GM19452 (cell line): ENCODE measurements around the gene S1PR5.

Experiments used
- ATAC-seq: cut with Tn5 transposase; IDR thresholded peaks from one replicate; pipeline ENCODE4 v1.9.1; 2021; ENCODE audit not compliant: unreplicated experiment

The S1PR5 gene

DNA sequence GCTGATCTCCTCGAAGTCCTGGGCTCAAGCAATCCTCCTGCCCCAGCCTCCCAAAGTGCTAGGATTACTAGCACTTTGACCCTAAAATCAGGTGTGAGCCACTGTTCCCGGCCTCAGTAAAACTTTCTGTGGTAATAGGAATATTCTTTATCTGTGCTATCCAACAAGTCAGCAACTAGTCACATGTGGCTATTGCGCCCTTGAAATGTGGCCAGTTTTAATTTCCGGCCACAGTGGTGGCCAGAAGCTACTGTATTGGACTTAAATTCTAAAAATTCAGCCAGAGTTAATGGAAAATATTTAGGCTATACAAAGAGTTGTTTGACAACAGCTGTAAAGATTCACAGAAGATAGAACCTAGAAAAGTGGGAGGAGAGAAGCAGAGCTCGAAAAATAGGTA, 44.1 kb downstream of the S1PR5 start:
- ATAC-seq, result no peak

DNA sequence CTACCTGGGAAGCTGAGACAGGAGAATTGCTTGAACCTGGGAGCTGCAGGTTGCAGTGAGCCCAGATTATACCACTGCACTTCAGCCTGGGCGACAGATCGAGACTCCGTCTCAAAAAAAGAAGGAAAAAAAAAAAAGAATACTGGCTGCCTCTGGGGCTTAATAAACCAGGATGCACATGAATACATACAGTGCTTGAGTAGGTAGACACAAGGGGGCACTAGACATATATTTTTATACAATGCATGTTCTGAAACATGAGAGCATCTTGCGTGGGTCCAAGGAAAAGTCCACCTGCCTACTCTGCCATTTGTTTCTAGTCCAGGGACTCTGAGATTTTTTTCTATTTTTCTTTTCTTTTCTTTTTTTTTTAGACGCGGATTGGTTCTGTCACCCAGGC, 45.3 kb downstream of the S1PR5 start:
- ATAC-seq, result no peak

DNA sequence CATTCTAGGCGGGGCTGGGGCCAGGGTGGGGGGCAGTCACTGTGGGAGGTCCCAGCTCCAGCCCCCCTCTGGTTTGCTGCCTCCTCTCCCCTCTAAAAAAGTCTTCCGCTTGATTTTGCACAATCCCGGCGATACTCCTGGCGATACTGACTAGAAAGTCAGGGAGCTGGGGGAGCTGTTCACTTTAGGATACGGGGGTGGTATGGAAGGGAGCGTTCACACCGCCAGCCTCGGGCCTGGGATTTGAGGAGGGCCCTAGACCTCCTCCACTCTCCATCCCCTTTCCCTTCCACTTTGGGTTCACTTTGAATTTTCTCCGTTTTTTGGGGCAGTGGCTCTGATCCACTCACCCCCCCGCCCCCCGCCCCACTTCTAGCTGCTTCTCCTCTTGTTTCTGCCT, 49.1 kb downstream of the S1PR5 start:
- no peak for ATAC-seq

- ATAC-seq, result no peak
These were observed 50.0 kb downstream of the S1PR5 start for GRCh38 chr19:10467104-10467706.

- ATAC-seq, result no peak
These were observed 52.8 kb downstream of the S1PR5 start for GRCh38 chr19:10464456-10464855.
